HepG2 (cell line): Measurements from ENCODE around the gene USP7. TPM values are rescaled to one million over a fixed set of nuclear protein-coding genes. Genes with fewer than 3 reads are reported as not detected.

Source experiments
- ATAC-seq: fragments of 200-7000 bp; cut with Tn5 transposase; 3 replicates; pipeline ENCODE4 v1.9.1; 2020; ENCODE audit warnings: mild to moderate bottlenecking, moderate library complexity
- BruUV-seq: library from RNA; stranded (reverse); fragments of 400-500 nt; replicated peaks from 2 replicates; lab custom pipeline; 2021; lab: Mats Ljungman, UMichigan
- CTCF ChIA-PET: fragments of 300-600 bp; formaldehyde crosslinking; extraction: SDS; loops from one replicate; lab custom pipeline; 2021; ENCODE audit warnings: low total read pairs, inconsistent platforms, low intra/inter-chr PET ratio; lab: Yijun Ruan, JAX
- POLR2A ChIA-PET: fragments of 350-600 bp; sonication (Branson Sonifier 250); formaldehyde crosslinking; loops from one replicate; lab custom pipeline; 2020; ENCODE audit warnings: antibody characterized with exemption, inconsistent platforms; lab: Yijun Ruan, JAX
- DNase-seq: peaks from one replicate; pipeline ENCODE4 v3.0.0-alpha.2; 2015; ENCODE audit warnings: low spot score
- FAIRE-seq: peaks from 3 replicates; lab custom pipeline; 2011; peaks lifted over from hg19 to GRCh38; lab: Jason Lieb, UNC
- H2AFZ ChIP-seq: one replicate; pipeline ENCODE4 v1.6.1; 2011; ENCODE audit warnings: low read length, inconsistent platforms
- H3K27ac ChIP-seq: fragments of 300-600 bp; 3 replicates; pipeline ENCODE4 v1.8.0; 2011; ENCODE audit warnings: mixed run types, mild to moderate bottlenecking, mixed read lengths, low read length, inconsistent platforms; ENCODE audit not compliant: insufficient read depth; ENCODE audit errors: extremely low read length
- H3K27me3 ChIP-seq, 2 experiments: fragments of 200-600 bp in 1 of 2; 2 replicates in 1 of 2; 3 replicates in 1 of 2; pipeline versions ENCODE4 v1.6.0 to v1.8.0; 2011; ENCODE audit warnings: low read length in 2 of 2, mild to moderate bottlenecking in 2 of 2, moderate library complexity in 2 of 2, inconsistent platforms in 1 of 2; ENCODE audit not compliant: insufficient read depth in 2 of 2, control insufficient read depth in 1 of 2
- H3K36me3 ChIP-seq, 2 experiments: fragments of 200-600 bp in 1 of 2; replicated peaks in 1 of 2; 2 replicates in 1 of 2; 3 replicates in 1 of 2; pipeline versions ENCODE4 v1.5.1 to v1.8.0; 2011; ENCODE audit warnings: low read length in 2 of 2, inconsistent platforms in 1 of 2; ENCODE audit not compliant: insufficient read depth in 2 of 2, control insufficient read depth in 1 of 2
- H3K4me1 ChIP-seq: 2 replicates; pipeline ENCODE4 v1.5.1; 2012; ENCODE audit warnings: low read length, inconsistent platforms; ENCODE audit not compliant: insufficient read depth
- H3K4me2 ChIP-seq: 2 replicates; pipeline ENCODE4 v1.6.0; 2011; ENCODE audit warnings: low read depth, low read length, inconsistent platforms
- H3K4me3 ChIP-seq, 3 experiments: fragments of 200-600 bp in 1 of 3; sonication (generic), shearing (Covaris generic) in 1 of 3; replicated peaks in 1 of 3; 2 replicates each; pipeline ENCODE4 v1.5.1; 2011 to 2016; ENCODE audit warnings: low read length in 3 of 3, inconsistent platforms in 2 of 3, low read depth in 2 of 3, mild to moderate bottlenecking in 2 of 3, control low read depth in 1 of 3, mixed read lengths in 1 of 3; ENCODE audit not compliant: insufficient read depth in 1 of 3
- H3K79me2 ChIP-seq: one replicate; pipeline ENCODE4 v1.6.1; 2011; ENCODE audit warnings: low read length, inconsistent platforms; ENCODE audit not compliant: insufficient read depth
- H3K9ac ChIP-seq: 2 replicates; pipeline ENCODE4 v1.6.0; 2011; ENCODE audit warnings: mild to moderate bottlenecking, low read depth, low read length, inconsistent platforms; ENCODE audit not compliant: insufficient read depth
- H3K9me3 ChIP-seq: 2 replicates; pipeline ENCODE4 v1.5.1; 2012; ENCODE audit warnings: mild to moderate bottlenecking, low read length
- H4K20me1 ChIP-seq: 2 replicates; pipeline ENCODE4 v1.6.0; 2011; ENCODE audit warnings: inconsistent platforms, mild to moderate bottlenecking, low read length, moderate library complexity; ENCODE audit not compliant: insufficient read depth
- ATRX ChIP-seq: sonication (generic); formaldehyde crosslinking; IDR thresholded peaks from 2 replicates; pipeline ENCODE4 v1.4.0; 2020; ENCODE audit warnings: missing genetic modification reagents, borderline replicate concordance
- CHD4 ChIP-seq: fragments of 200-600 bp; sonication (generic); IDR thresholded peaks from 2 replicates; pipeline ENCODE4 v1.7.0; 2017; ENCODE audit warnings: mild to moderate bottlenecking, low read length, borderline replicate concordance
- FOSL2 ChIP-seq: sonication (generic); formaldehyde crosslinking; IDR thresholded peaks from 2 replicates; pipeline ENCODE4 v1.4.0; 2020; ENCODE audit warnings: missing genetic modification reagents
- MAZ ChIP-seq, 2 experiments: sonication (generic) in 1 of 2; formaldehyde crosslinking in 1 of 2; IDR thresholded peaks; 2 replicates each; pipeline versions ENCODE4 v1.5.0 to v1.6.1; 2012 to 2020; ENCODE audit warnings: low read depth in 2 of 2, mild to moderate bottlenecking in 2 of 2, borderline replicate concordance in 1 of 2, improper control_type of control experiment in 1 of 2, low read length in 1 of 2, missing genetic modification reagents in 1 of 2, moderate library complexity in 1 of 2
- MTF1 ChIP-seq: sonication (generic); formaldehyde crosslinking; IDR thresholded peaks from 2 replicates; pipeline ENCODE4 v1.5.0; 2020; ENCODE audit warnings: missing genetic modification reagents
- NCOA1 ChIP-seq: sonication (generic); formaldehyde crosslinking; IDR thresholded peaks from 2 replicates; pipeline ENCODE4 v1.9.0; 2021; ENCODE audit warnings: missing genetic modification reagents
- ZC3H4 ChIP-seq: sonication (generic); formaldehyde crosslinking; IDR thresholded peaks from 2 replicates; pipeline ENCODE4 v1.4.0; 2020; ENCODE audit warnings: missing genetic modification reagents, borderline replicate concordance
- ZNF501 ChIP-seq: sonication (generic); formaldehyde crosslinking; IDR thresholded peaks from 2 replicates; pipeline ENCODE4 v1.5.1; 2020; ENCODE audit warnings: mild to moderate bottlenecking, moderate library complexity, missing genetic modification reagents
- ZNF530 ChIP-seq: sonication (generic); formaldehyde crosslinking; IDR thresholded peaks from 2 replicates; pipeline ENCODE4 v1.5.0; 2020; ENCODE audit warnings: low read depth, mild to moderate bottlenecking, missing genetic modification reagents
- ZNF589 ChIP-seq: sonication (generic); formaldehyde crosslinking; conservative IDR thresholded peaks from 2 replicates; pipeline ENCODE4 v1.8.0; 2022; ENCODE audit warnings: mild to moderate bottlenecking, moderate library complexity, missing genetic modification reagents
- ZNF619 ChIP-seq: sonication (generic); formaldehyde crosslinking; IDR thresholded peaks from 2 replicates; pipeline ENCODE4 v1.4.0; 2020; ENCODE audit warnings: mild to moderate bottlenecking, missing genetic modification reagents
- ZNF629 ChIP-seq: sonication (generic); formaldehyde crosslinking; conservative IDR thresholded peaks from 2 replicates; pipeline ENCODE4 v1.5.0; 2020; ENCODE audit warnings: missing genetic modification reagents
- ZNF83 ChIP-seq: sonication (generic); formaldehyde crosslinking; IDR thresholded peaks from 2 replicates; pipeline ENCODE4 v1.4.0; 2020; ENCODE audit warnings: missing genetic modification reagents, mild to moderate bottlenecking, borderline replicate concordance
- WGBS: methylation state at CpG from one replicate; pipeline ENCODE4 v1.1.6; 2017; ENCODE audit warnings: low lambda C conversion rate; 5-methylcytosine and 5-hydroxymethylcytosine counted together
- in situ Hi-C: cut with HindIII; loops from 2 replicates; pipeline ENCODE4 v1.10.0; 2017; ENCODE audit warnings: low pct_unique_long_range_greater_than_20kb; ENCODE audit not compliant: extremely low pct_ligation_motif_present
- intact Hi-C: fragments of 100-400 bp; cut with micrococcal nuclease; formaldehyde crosslinking; loops from one replicate; pipeline ENCODE4 v1.10.0; 2022; ENCODE audit not compliant: unreplicated experiment
- polyA plus RNA-seq, 8 experiments: library from polyadenylated mRNA; depleted of rRNA in 3 of 8; stranded (reverse) in 7 of 8; unstranded in 1 of 8; fragments of >200 nt; fragmentation: Illumina TruSeq in 4 of 8; extraction: Trizol in 4 of 8; gene quantifications; 2 replicates each; pipeline versions ENCODE4 v1.2.1 to v1.2.3, GENCODE V29; 2011 to 2016; ENCODE audit warnings: low read depth in 4 of 8, missing spikeins in 1 of 8, mixed read lengths in 1 of 8; ENCODE audit not compliant: insufficient read depth in 1 of 8
- total RNA-seq, 5 experiments: library from RNA; depleted of rRNA; stranded (reverse); fragments of >200 nt; fragmentation: Illumina TruSeq; extraction: Trizol; gene quantifications; 2 replicates each; pipeline ENCODE4 v1.2.3, GENCODE V29; 2016; ENCODE audit warnings: low read depth in 1 of 5
- TF ChIP-seq, protein P1 (sequence below): sonication (generic); formaldehyde crosslinking; IDR thresholded peaks from 2 replicates; pipeline ENCODE4 v1.4.0; 2020; ENCODE audit warnings: missing genetic modification reagents, borderline replicate concordance
- TF ChIP-seq, protein P2 (sequence below): sonication (generic); formaldehyde crosslinking; IDR thresholded peaks from 2 replicates; pipeline ENCODE4 v1.4.0; 2020; ENCODE audit warnings: missing genetic modification reagents

USP7 gene
- total and polyA plus RNA-seq, 2 of the 13 experiments (the other 11 are each of a cell fraction or from before 2014, with no cell fraction given) = 52.5 to 173 TPM

DNA sequence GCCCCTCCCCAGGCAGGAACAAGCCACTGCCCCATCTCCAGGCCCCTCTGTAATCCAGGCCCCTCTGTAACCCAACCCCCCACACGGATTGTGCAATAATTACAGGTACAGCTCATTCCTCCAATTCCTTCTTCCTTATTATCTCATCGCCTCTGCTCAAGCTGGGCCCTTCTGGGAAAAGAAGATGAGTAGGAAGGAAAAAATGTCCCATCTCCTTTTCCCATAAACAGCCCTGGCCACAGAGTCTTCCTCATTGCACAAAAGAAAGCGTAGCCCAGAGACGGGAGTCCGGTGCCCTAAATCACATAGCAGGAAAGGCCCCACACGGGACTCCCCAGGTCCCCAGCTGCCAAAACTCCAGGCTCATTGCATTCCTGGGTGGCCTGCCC is 85.2 kb downstream of the USP7 start:
- no peak for DNase-seq
- intact Hi-C loops = no loop called here
- BruUV-seq = no TSS peak
- Histone ChIP-seq H3K36me3 (no peaks in the 10 kb centered on the region), H2AFZ (no peak overlapping the region), H3K9me3 (no peaks in the 10 kb centered on the region), H3K27me3 (peaks cover 0 to 8% of the 10 kb centered on the region in 2 experiments; a peak in 2 of 5 replicates), H3K9ac (no peak overlapping the region), H3K4me1 (peaks cover 81% of the 10 kb centered on the region), H3K4me2 (peak overlapping the region; percentile 51), H3K27ac (no peak overlapping the region), H3K4me3 (peak overlapping the region in 1 of 3 experiments; percentile 29; a peak in 1 of 6 replicates), H3K79me2 (no peaks in the 10 kb centered on the region), H4K20me1 (no peaks in the 10 kb centered on the region)
- FAIRE-seq = no peak
- ChIA-PET POLR2A (interaction anchor here (1.1 to 14.5 kb wide), 3 partner anchors 11 to 24 kb away, joined by 3 to 235 read pairs (median 3); partner anchors contain the start of gene CARHSP1), CTCF (no interaction called here)
- in situ Hi-C loops = loop anchor here (25.0 kb wide), 1 partner anchor 216 kb away; the partner anchor contains the start of gene ABAT
- WGBS = 11% methylated on average over 6 of the region's 6 CpGs
- no peak for ATAC-seq
- TF ChIP-seq ATRX (CRISPR knock-in tag) (no peak), ZNF83 (CRISPR knock-in tag) (no peak), ZNF589 (CRISPR knock-in tag) (no peak), FOSL2 (CRISPR knock-in tag) (0 out of 2 replicates have a peak, but pooled peaks have one; percentile 30), ZNF619 (CRISPR knock-in tag) (0 out of 2 replicates have a peak, but pooled peaks have one; percentile 51), NCOA1 (CRISPR knock-in tag) (no peak), ZC3H4 (CRISPR knock-in tag) (no peak), ZNF629 (CRISPR knock-in tag) (no peak), ZNF530 (CRISPR knock-in tag) (no peak), MTF1 (CRISPR knock-in tag) (no peak), CHD4 (no peak), MAZ (IDR thresholded peaks at IDR 0.05; ENCODE audit: borderline replicate concordance, low read depth, low read length) (no peak), MAZ (CRISPR knock-in tag; IDR thresholded peaks at IDR 0.05; ENCODE audit: low read depth) (no peak), ZNF501 (CRISPR knock-in tag) (0 out of 2 replicates have a peak, but pooled peaks have one; percentile 3)
- TF ChIP-seq, protein P1, sequence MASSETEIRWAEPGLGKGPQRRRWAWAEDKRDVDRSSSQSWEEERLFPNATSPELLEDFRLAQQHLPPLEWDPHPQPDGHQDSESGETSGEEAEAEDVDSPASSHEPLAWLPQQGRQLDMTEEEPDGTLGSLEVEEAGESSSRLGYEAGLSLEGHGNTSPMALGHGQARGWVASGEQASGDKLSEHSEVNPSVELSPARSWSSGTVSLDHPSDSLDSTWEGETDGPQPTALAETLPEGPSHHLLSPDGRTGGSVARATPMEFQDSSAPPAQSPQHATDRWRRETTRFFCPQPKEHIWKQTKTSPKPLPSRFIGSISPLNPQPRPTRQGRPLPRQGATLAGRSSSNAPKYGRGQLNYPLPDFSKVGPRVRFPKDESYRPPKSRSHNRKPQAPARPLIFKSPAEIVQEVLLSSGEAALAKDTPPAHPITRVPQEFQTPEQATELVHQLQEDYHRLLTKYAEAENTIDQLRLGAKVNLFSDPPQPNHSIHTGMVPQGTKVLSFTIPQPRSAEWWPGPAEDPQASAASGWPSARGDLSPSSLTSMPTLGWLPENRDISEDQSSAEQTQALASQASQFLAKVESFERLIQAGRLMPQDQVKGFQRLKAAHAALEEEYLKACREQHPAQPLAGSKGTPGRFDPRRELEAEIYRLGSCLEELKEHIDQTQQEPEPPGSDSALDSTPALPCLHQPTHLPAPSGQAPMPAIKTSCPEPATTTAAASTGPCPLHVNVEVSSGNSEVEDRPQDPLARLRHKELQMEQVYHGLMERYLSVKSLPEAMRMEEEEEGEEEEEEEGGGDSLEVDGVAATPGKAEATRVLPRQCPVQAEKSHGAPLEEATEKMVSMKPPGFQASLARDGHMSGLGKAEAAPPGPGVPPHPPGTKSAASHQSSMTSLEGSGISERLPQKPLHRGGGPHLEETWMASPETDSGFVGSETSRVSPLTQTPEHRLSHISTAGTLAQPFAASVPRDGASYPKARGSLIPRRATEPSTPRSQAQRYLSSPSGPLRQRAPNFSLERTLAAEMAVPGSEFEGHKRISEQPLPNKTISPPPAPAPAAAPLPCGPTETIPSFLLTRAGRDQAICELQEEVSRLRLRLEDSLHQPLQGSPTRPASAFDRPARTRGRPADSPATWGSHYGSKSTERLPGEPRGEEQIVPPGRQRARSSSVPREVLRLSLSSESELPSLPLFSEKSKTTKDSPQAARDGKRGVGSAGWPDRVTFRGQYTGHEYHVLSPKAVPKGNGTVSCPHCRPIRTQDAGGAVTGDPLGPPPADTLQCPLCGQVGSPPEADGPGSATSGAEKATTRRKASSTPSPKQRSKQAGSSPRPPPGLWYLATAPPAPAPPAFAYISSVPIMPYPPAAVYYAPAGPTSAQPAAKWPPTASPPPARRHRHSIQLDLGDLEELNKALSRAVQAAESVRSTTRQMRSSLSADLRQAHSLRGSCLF = no peak
- TF ChIP-seq, protein P2, sequence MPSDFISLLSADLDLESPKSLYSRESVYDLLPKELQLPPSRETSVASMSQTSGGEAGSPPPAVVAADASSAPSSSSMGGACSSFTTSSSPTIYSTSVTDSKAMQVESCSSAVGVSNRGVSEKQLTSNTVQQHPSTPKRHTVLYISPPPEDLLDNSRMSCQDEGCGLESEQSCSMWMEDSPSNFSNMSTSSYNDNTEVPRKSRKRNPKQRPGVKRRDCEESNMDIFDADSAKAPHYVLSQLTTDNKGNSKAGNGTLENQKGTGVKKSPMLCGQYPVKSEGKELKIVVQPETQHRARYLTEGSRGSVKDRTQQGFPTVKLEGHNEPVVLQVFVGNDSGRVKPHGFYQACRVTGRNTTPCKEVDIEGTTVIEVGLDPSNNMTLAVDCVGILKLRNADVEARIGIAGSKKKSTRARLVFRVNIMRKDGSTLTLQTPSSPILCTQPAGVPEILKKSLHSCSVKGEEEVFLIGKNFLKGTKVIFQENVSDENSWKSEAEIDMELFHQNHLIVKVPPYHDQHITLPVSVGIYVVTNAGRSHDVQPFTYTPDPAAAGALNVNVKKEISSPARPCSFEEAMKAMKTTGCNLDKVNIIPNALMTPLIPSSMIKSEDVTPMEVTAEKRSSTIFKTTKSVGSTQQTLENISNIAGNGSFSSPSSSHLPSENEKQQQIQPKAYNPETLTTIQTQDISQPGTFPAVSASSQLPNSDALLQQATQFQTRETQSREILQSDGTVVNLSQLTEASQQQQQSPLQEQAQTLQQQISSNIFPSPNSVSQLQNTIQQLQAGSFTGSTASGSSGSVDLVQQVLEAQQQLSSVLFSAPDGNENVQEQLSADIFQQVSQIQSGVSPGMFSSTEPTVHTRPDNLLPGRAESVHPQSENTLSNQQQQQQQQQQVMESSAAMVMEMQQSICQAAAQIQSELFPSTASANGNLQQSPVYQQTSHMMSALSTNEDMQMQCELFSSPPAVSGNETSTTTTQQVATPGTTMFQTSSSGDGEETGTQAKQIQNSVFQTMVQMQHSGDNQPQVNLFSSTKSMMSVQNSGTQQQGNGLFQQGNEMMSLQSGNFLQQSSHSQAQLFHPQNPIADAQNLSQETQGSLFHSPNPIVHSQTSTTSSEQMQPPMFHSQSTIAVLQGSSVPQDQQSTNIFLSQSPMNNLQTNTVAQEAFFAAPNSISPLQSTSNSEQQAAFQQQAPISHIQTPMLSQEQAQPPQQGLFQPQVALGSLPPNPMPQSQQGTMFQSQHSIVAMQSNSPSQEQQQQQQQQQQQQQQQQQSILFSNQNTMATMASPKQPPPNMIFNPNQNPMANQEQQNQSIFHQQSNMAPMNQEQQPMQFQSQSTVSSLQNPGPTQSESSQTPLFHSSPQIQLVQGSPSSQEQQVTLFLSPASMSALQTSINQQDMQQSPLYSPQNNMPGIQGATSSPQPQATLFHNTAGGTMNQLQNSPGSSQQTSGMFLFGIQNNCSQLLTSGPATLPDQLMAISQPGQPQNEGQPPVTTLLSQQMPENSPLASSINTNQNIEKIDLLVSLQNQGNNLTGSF (CRISPR knock-in tag) = no peak
